NCI-H1092 (cell line): Measurements from ENCODE around the gene ITGB4.

Experiments
- DNase-seq: peaks from one replicate; lab custom pipeline; 2025; lab: John Stamatoyannopoulos, UW

The ITGB4 gene

GRCh38 chr17:75697651-75698291, 23.5 kb upstream of the ITGB4 start:
- no peak for DNase-seq

GRCh38 chr17:75698659-75699058, 22.6 kb upstream of the ITGB4 start:
- no peak for DNase-seq

GRCh38 chr17:75701288-75701687, 20.0 kb upstream of the ITGB4 start:
- DNase-seq = no peak

- DNase-seq = no peak
Measured at GRCh38 chr17:75703191-75703590, 18.1 kb upstream of the ITGB4 start.

GRCh38 chr17:75703591-75703990, 17.7 kb upstream of the ITGB4 start:
- no peak for DNase-seq

- no peak for DNase-seq
Measured at GRCh38 chr17:75704963-75705875, 16.0 kb upstream of the ITGB4 start.

GRCh38 chr17:75706042-75706728, 15.1 kb upstream of the ITGB4 start:
- no peak for DNase-seq

- DNase-seq = no peak
Measured at GRCh38 chr17:75707079-75707571, 14.1 kb upstream of the ITGB4 start.

- no peak for DNase-seq
Measured at GRCh38 chr17:75712446-75712845, 8.8 kb upstream of the ITGB4 start.

GRCh38 chr17:75719732-75720131, 1.5 kb upstream of the ITGB4 start:
- no peak for DNase-seq

- no peak for DNase-seq
Measured at GRCh38 chr17:75721463-75722011, 278 bp downstream of the ITGB4 start.

GRCh38 chr17:75722076-75722475, 817 bp downstream of the ITGB4 start:
- DNase-seq = no peak

- no peak for DNase-seq
Measured at GRCh38 chr17:75722542-75723095, 1.4 kb downstream of the ITGB4 start.

- no peak for DNase-seq
Measured at GRCh38 chr17:75723171-75723930, 2.1 kb downstream of the ITGB4 start.

- DNase-seq = no peak
Measured at GRCh38 chr17:75724016-75725003, 3.1 kb downstream of the ITGB4 start.

GRCh38 chr17:75725504-75725903, 4.2 kb downstream of the ITGB4 start:
- no peak for DNase-seq

GRCh38 chr17:75727391-75727790, 6.1 kb downstream of the ITGB4 start:
- no peak for DNase-seq

GRCh38 chr17:75729351-75729750, 8.1 kb downstream of the ITGB4 start:
- DNase-seq = no peak

GRCh38 chr17:75730065-75730464, 8.8 kb downstream of the ITGB4 start:
- DNase-seq = no peak
